Measurements from ENCODE around the gene DPH7.

- TF ChIP-seq CTCF (IDR thresholded peaks at IDR 0.05) (no peak), POLR2A (IDR thresholded peaks at IDR 0.05) (no peak)
Measured at GRCh38 chr9:137535120-137535428, 43.7 kb downstream of the DPH7 start.
